ENCODE results near the gene GRIN2A. TPM values are rescaled to one million over a fixed set of nuclear protein-coding genes. Genes with fewer than 3 reads are reported as not detected.

Gene GRIN2A
- polyA plus RNA-seq, 2 of the 4 experiments (the other 2 are of a cell fraction) = not detected

DNA sequence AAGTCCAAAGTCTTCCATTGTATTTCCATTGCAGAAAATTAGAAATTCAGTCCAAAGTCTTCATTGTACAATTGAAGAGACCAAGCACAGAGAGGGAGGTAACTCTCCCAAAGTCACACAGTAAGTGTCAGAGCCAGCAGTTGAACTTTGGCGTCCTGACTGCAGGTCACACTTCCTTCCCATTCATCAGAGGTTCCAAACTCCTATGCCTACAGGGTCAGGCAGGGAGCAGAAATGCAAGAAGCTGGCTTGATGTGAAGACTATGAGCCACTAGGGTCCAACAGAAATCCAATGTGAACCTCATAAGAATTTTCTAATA is 44.7 kb upstream of the GRIN2A start:
- WGBS (ENCODE audit: missing lambda C conversion rate) = 18% methylated on average over 1 of the region's 1 CpG
- ChIA-PET CTCF (no interaction called here), POLR2A (no interaction called here)
- no peak for ATAC-seq
- H3K4me3 ChIP-seq = no peak overlapping the region
- no peak for DNase-seq (ENCODE audit: low read depth in 1 of 2, low spot score in 1 of 2)
- no peak for FAIRE-seq
- TF ChIP-seq, protein P1, sequence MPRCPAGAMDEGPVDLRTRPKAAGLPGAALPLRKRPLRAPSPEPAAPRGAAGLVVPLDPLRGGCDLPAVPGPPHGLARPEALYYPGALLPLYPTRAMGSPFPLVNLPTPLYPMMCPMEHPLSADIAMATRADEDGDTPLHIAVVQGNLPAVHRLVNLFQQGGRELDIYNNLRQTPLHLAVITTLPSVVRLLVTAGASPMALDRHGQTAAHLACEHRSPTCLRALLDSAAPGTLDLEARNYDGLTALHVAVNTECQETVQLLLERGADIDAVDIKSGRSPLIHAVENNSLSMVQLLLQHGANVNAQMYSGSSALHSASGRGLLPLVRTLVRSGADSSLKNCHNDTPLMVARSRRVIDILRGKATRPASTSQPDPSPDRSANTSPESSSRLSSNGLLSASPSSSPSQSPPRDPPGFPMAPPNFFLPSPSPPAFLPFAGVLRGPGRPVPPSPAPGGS (IDR thresholded peaks at IDR 0.05) = no peak
- no peak for TF ChIP-seq ZNF302 (CRISPR knock-in tag; IDR thresholded peaks at IDR 0.05)
- TF ChIP-seq RCOR1 (IDR thresholded peaks at IDR 0.05; ENCODE audit: low read depth, low read length) = no peak
- TF ChIP-seq HES2 (IDR thresholded peaks at IDR 0.05) = no peak
- H3K27ac ChIP-seq = no peak overlapping the region
- H3K4me2 ChIP-seq = no peak overlapping the region
- no peaks in the 10 kb centered on the region for H3K9me3 ChIP-seq
- no peaks in the 10 kb centered on the region for H3K4me1 ChIP-seq

- no peaks in the 10 kb centered on the region for H3K9me3 ChIP-seq
- no peaks in the 10 kb centered on the region for H3K4me1 ChIP-seq
- FAIRE-seq = no peak
- POLR2A ChIA-PET = no interaction called here
- no peak for TF ChIP-seq CBX2 (IDR thresholded peaks at IDR 0.05; ENCODE audit: borderline replicate concordance, low read depth)
- TF ChIP-seq FOXS1 (CRISPR knock-in tag; IDR thresholded peaks at IDR 0.05) = no peak
- TF ChIP-seq CEBPB (IDR thresholded peaks at IDR 0.05) = no peak
- TF ChIP-seq POLR2AphosphoS2 (conservative IDR thresholded peaks at IDR 0.05; ENCODE audit: low read length) = no peak
- no peak for TF ChIP-seq KDM1A (IDR thresholded peaks at IDR 0.05; ENCODE audit: low read depth)
- TF ChIP-seq EP300 (IDR thresholded peaks at IDR 0.05) = no peak
- TF ChIP-seq CBX8 (IDR thresholded peaks at IDR 0.05) = no peak
- no peak for TF ChIP-seq ZNF302 (CRISPR knock-in tag; IDR thresholded peaks at IDR 0.05)
- no peak for TF ChIP-seq ESRRA (IDR thresholded peaks at IDR 0.05; ENCODE audit: borderline replicate concordance, low read length)
- TF ChIP-seq ZFP36 (IDR thresholded peaks at IDR 0.05; ENCODE audit: borderline replicate concordance, partially characterized antibody) = no peak
- DNase-seq (ENCODE audit: low read depth in 1 of 2, low spot score in 1 of 2) = no peak
- H3K4me2 ChIP-seq = no peak overlapping the region
- 19% methylated on average over 9 of the region's 9 CpGs for WGBS (ENCODE audit: missing lambda C conversion rate)
- CTCF ChIA-PET = no interaction called here
- no peak overlapping the region for H3K27ac ChIP-seq
- no peak for ATAC-seq
- H3K4me3 ChIP-seq = no peak overlapping the region
Observed at GRCh38 chr16:10226141-10226986, 44.1 kb upstream of the GRIN2A start.

- no peak overlapping the region for H3K27ac ChIP-seq
- no peaks in the 10 kb centered on the region for H3K9me3 ChIP-seq
- H3K4me2 ChIP-seq = no peak overlapping the region
- no peaks in the 10 kb centered on the region for H3K4me1 ChIP-seq
- POLR2A ChIA-PET = no interaction called here
- no peak for FAIRE-seq
- no peak for TF ChIP-seq CHD2 (IDR thresholded peaks at IDR 0.05; ENCODE audit: low read length, partially characterized antibody)
- TF ChIP-seq NR3C1 (IDR thresholded peaks at IDR 0.05) = no peak
- TF ChIP-seq, protein P2, sequence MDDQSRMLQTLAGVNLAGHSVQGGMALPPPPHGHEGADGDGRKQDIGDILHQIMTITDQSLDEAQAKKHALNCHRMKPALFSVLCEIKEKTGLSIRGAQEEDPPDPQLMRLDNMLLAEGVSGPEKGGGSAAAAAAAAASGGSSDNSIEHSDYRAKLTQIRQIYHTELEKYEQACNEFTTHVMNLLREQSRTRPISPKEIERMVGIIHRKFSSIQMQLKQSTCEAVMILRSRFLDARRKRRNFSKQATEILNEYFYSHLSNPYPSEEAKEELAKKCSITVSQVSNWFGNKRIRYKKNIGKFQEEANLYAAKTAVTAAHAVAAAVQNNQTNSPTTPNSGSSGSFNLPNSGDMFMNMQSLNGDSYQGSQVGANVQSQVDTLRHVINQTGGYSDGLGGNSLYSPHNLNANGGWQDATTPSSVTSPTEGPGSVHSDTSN (IDR thresholded peaks at IDR 0.05) = no peak
- TF ChIP-seq MYC (IDR thresholded peaks at IDR 0.05; ENCODE audit: borderline replicate concordance, low read length) = no peak
- no peak for TF ChIP-seq HMGXB4 (CRISPR knock-in tag; IDR thresholded peaks at IDR 0.05; ENCODE audit: borderline replicate concordance)
- no peak for TF ChIP-seq ESRRA (IDR thresholded peaks at IDR 0.05; ENCODE audit: borderline replicate concordance, low read length)
- TF ChIP-seq, protein P3, sequence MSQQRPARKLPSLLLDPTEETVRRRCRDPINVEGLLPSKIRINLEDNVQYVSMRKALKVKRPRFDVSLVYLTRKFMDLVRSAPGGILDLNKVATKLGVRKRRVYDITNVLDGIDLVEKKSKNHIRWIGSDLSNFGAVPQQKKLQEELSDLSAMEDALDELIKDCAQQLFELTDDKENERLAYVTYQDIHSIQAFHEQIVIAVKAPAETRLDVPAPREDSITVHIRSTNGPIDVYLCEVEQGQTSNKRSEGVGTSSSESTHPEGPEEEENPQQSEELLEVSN (IDR thresholded peaks at IDR 0.05; ENCODE audit: borderline replicate concordance, low read depth) = no peak
- no peak for TF ChIP-seq JUN (IDR thresholded peaks at IDR 0.05)
- TF ChIP-seq POLR2A (IDR thresholded peaks at IDR 0.05; ENCODE audit: low read length) = no peak
- no peak for TF ChIP-seq RARB (CRISPR knock-in tag; IDR thresholded peaks at IDR 0.05)
- no peak for TF ChIP-seq HEYL (CRISPR knock-in tag; IDR thresholded peaks at IDR 0.05)
- TF ChIP-seq EP300 (IDR thresholded peaks at IDR 0.05) = no peak
- no peak for TF ChIP-seq TP53 (CRISPR knock-in tag; IDR thresholded peaks at IDR 0.05)
- TF ChIP-seq, protein P4, sequence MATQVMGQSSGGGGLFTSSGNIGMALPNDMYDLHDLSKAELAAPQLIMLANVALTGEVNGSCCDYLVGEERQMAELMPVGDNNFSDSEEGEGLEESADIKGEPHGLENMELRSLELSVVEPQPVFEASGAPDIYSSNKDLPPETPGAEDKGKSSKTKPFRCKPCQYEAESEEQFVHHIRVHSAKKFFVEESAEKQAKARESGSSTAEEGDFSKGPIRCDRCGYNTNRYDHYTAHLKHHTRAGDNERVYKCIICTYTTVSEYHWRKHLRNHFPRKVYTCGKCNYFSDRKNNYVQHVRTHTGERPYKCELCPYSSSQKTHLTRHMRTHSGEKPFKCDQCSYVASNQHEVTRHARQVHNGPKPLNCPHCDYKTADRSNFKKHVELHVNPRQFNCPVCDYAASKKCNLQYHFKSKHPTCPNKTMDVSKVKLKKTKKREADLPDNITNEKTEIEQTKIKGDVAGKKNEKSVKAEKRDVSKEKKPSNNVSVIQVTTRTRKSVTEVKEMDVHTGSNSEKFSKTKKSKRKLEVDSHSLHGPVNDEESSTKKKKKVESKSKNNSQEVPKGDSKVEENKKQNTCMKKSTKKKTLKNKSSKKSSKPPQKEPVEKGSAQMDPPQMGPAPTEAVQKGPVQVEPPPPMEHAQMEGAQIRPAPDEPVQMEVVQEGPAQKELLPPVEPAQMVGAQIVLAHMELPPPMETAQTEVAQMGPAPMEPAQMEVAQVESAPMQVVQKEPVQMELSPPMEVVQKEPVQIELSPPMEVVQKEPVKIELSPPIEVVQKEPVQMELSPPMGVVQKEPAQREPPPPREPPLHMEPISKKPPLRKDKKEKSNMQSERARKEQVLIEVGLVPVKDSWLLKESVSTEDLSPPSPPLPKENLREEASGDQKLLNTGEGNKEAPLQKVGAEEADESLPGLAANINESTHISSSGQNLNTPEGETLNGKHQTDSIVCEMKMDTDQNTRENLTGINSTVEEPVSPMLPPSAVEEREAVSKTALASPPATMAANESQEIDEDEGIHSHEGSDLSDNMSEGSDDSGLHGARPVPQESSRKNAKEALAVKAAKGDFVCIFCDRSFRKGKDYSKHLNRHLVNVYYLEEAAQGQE (IDR thresholded peaks at IDR 0.05) = no peak
- no peak for TF ChIP-seq MAFK (IDR thresholded peaks at IDR 0.05; ENCODE audit: partially characterized antibody)
- TF ChIP-seq CEBPB (IDR thresholded peaks at IDR 0.05) = no peak
- no peak for TF ChIP-seq ZSCAN20 (CRISPR knock-in tag; IDR thresholded peaks at IDR 0.05)
- 11% methylated on average over 6 of the region's 6 CpGs for WGBS (ENCODE audit: missing lambda C conversion rate)
- CTCF ChIA-PET = no interaction called here
- H3K4me3 ChIP-seq = no peak overlapping the region
- no peak for DNase-seq (ENCODE audit: low read depth in 1 of 2, low spot score in 1 of 2)
- ATAC-seq = no peak
Observed at GRCh38 chr16:10225653-10226052, 43.4 kb upstream of the GRIN2A start.
